Measurements from ENCODE around the gene POLR3GL.
"Not testable (repeated sequence)": the region's sequence is repeated elsewhere in the genome, so short reads cannot be mapped to it uniquely, and the experiment has no call there.

POLR3GL gene

DNA sequence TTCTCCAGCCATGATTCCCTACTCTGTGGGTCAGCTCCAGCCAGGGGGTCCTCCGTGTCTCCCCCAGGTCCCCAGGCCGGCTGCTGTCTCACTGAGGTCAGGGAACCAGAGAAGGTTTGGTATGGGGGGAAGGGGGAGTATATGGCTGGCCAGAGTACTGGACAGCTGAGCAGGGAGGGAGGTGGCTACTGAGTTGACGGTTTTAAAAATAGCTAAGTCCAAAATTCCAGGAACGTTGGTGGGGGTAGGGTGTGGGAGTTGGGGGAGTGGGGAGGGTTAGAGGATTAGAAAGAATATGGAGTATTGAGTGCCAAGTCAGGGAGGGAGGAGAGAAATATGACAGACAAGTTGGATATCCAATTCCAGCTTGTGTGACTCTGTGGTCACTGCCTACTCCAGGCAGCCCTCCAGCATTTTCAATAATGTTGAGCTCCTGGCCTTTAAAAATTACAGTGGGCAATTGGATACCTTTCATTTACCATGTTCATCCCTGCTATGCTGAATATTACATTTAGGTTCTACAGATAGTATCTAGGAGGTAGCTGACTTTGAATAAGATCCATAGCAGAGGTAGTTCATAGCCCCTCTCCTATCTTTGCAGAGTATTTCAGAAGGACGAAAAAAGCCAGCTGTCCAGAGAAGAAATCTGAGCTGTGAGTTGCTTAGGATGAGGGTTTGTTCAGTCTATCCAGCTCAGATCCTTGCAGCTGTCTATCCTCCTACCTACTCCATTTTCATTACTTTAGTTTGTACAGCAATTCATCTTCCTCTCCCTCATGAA is 57.3 kb downstream of the POLR3GL start, which contains the start of gene HJV:
Gene HJV (minus strand): TSS at position 114 of the 781 bp plus-strand sequence. CDS start 1,504 bp downstream, outside the sequence.
- DNase-seq: no peak

DNA sequence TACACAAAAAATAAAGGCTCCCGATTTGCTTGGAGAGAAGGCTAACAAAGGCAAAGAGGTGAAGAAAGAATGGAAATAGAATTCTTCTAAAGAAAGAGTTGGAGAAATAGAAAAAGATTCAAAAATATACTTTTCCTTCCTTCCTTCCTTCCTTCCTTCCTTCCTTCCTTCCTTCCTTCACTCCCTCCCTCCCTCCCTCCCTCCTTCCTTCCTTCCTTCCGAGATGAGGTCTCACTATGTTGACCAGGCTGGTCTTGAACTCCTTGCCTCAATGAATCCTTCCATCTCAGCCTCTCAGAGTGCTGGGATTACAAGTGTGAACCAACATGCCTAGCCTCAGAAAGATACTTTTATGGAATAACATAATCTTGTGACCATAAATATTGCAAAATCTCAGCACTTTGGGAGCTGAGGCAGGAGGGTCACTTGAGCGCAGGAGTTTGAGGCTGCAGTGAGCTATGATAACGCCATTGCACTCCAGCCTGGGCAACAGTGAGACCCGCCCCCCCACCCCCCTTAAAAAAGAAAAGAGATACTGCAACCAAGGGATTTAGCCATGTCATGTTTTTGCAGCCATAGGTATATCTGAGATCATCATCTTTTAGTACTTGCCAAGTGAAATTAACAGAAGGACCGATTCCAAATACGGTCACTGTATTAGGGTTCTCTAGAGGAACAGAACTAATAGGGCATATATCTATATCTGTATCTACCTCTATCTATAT is 58.1 kb downstream of the POLR3GL start:
- no peak for DNase-seq

DNA sequence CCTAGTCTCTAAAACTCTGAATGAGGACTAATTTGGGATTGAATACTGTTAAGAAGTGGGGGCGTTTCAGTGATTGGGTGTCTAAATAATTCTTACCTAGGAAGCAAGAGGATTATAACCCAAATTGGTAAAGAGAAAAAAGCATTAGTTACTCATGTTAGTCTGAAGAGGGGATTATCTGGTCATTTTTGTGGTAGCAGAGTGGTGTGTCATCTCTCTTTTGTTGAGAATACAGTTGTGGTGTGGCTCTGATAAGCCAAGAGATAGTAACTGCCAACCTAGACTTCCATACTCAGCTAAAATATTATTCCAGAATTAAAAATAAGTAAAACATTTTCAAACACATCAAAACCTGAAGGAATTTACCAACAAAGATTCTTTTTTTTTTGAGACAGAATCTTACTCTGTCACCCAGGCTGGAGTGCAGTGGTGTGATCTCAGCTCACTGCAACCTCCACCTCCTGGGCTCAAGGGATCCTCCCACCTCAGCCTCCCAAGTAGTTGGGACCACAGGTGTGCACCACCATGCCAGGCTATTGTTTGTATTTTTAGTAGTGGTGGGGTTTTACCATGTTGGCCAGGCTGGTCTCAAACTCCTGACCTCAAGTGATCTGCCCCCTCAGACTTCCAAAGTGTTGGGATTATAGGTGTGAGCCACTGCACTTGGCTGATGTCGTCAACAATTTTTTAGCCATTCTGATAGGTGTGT is 61.5 kb downstream of the POLR3GL start:
- DNase-seq: not testable (repeated sequence)

GRCh38 chr1:146026650-146027049 is 62.2 kb downstream of the POLR3GL start:
- not testable (repeated sequence) for DNase-seq
